ENCODE data around the gene HYLS1.
"Not testable (repeated sequence)": the region's sequence is repeated elsewhere in the genome, so short reads cannot be mapped to it uniquely, and the experiment has no call there.

The HYLS1 gene

DNA sequence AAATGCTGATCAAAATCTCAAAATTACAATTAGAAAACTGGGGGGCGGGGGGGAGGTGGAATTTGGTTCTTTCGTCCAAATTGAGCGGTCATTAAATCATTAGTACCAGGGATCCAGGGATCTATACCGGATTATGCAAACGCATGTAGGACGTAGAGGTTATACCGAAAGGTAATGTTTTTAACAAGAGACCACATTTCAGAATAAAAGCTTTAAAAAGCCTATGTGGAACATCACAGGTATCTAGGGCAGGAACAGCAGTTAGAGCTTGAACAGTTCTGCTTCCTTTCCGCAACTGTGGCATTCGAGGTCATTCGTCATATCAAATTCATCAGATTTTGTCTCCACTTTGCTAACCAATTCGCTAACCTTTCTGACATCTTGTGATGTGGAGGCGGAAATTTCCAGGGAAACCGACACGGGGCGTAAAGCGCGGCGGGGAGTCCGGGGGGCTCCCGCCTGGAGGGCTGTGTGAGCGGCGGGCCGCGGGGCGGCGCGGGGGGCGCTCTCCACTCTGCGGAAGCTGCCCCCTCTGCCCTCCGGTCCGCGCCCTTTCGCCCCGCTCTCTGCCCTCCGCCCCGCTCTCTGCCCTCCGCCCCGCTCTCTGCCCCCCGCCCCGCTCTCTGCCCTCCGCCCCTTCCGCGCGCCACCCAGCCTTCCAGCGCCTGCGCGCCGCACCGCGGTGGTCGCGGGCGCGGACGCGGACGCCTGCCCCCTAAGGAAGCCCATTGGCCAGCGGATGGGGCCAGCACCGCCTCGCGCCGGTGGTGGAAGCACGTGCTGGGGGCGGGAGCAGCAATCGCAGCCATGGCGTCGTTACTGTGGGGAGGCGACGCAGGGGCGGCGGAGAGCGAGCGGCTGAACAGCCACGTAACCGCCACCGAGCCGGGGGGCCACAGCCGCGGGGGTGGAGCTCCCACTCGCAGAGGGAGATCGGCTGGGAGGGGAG lies 16.5 kb downstream of the HYLS1 start, which contains the start of gene DDX25:
TSS of gene DDX25 (plus strand) at position 798 of the 949 bp plus-strand sequence. CDS start at position 808, 10 bp downstream.
- DNase-seq = no peak

DNA sequence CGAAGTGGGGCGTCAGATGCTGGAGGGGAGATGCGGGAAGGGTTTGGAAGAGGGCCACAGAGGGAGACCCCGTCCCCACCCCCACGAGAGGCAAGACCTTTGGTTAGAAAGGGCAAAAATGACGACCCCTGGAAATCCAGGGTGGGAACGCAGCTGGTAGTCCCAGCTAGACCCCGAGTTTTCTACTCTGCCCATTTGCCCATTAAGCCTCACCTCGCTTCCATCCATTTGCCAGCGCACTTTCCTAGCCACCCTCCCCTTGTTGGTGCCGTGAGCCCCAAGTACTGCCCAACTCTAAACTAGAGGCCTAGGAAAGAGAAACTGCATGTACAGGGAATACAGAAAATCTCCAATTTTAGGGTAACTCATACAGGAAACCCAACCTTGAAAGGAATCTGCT lies 17.2 kb downstream of the HYLS1 start:
- no peak for DNase-seq

DNA sequence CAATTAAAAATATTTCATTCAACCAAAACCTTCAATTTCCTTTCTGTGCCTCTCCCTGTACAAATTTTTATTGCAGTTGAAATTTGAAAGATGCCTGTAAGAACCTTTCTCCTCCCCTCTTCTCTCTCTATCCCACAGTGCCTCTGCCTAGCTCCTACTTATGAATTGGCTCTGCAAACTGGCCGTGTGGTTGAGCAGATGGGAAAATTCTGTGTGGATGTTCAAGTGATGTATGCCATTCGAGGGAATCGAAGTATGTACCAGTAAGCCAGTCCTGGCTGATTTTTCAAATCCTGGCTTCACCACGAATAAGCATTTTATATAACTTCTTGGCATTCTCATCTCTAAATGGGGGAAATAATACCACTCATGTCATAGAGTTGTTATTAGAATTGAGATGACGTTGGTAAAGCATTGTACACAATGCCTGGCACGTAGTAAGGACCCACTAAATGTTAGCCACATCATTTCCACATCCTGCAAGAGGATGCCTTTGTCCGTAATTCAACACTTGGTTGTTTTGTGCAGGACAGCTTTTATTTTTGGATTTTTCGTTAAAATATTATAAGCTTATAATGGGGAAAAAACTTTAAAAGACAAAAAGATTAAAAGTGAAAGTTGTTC lies 22.9 kb downstream of the HYLS1 start:
- no peak for DNase-seq

DNA sequence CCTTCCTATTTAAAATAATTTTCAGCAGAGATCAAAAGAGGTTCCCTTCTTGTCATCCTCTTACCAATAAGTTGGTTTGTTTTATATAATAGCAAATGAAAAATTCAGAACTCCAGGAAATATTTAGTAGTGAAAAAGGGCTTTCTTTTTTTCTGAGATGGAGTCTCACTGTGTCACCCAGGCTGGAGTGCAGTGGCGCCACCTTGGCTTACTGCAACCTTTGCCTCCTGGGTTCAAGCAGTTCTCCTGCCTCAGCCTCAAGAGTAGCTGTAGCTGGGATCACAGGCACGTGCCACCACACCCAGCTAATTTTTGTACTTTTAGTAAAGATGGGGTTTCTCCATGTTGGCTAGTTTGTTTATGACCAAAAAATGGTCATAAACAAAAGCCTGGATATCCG lies 27.1 kb downstream of the HYLS1 start:
- DNase-seq = not testable (repeated sequence)

DNA sequence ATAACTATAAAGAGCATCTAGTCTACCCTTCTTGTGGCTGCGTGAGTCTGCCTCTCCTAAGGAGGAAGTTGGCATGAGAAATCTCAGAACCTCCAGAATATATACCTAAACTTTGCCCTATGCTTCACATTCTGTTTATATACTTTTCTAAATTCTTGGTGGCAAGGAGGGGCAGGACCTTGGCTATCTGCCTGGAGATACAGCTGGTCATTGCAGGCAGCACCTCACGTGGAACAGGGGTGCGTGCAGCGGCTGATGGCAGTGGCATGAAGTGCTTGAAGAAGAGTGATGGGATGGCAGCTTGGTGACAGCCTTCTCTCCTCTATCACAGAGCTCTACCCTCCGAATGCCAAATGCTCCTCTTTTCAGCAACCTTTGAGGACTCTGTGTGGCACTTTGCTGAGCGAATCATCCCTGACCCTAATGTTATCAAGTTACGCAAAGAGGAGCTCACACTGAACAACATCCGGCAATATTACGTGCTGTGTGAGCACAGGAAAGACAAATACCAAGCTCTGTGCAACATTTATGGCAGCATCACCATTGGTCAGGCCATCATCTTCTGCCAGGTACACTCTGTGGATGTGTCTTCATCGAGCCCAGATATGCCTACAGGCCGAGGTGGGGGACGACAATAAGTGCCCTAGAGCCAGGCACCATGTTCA lies 29.3 kb downstream of the HYLS1 start:
- DNase-seq = peak; percentile 22

DNA sequence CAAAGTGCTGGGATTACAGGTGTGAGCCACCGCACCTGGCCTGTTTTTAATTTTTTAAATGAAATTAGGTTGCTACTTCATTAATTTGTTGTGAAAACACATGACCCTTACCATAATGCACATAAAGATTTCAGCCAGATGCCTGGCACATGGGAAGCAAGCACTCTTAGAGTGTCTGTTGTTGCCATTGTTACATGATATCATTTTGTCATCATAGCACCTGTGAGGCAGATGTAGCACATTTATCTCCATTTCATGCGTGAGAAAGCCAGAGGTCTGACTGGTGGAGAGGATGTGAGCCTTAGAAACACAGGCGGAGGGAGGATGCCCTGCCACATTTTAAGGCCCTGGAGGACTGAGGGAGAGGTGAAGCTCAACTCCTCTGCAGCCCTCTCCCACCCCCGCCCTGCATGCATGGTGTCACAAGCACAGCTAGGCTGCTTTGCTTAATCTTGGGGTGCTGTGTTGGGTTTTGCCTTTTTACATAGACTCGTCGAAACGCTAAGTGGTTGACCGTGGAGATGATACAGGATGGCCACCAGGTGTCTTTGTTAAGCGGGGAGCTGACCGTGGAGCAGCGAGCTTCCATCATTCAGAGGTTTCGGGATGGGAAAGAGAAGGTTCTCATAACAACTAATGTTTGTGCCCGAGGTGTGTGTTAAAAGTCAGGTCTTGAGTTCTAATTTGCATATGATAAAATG lies 30.8 kb downstream of the HYLS1 start:
- no peak for DNase-seq

DNA sequence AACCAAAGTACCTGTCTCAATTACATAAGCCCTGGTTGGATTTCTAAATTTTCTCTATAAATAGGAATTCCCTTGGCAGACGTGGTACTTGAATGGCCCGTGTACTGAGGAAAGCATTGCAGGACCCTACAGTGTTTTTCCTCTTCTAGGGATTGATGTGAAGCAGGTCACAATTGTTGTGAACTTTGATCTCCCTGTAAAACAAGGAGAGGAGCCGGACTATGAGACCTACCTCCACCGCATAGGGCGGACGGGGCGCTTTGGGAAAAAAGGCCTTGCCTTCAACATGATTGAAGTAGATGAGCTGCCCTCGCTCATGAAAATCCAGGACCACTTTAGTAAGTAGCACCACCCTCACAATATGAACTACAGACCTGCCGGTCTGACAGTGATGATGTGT lies 33.6 kb downstream of the HYLS1 start:
- DNase-seq = no peak

DNA sequence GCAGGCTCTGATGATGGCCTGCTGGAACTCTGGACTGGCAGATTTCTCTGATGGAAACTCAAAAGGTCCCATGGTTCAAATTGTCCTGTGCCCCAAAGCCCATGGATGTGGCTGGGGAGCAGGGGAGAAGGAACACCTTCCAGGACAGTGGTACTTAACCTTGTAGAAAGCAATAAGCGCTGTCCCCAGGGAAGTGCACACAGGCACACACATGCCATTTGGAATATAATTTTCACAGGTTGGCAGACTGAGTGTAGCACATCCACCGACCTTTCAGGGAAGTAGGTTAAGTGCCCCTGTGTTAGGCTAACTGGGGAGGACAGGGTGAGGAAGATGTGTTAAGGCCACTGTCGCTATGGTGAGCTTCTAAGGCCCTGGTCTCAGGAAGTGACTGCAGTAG lies 34.7 kb downstream of the HYLS1 start:
- DNase-seq = no peak

DNA sequence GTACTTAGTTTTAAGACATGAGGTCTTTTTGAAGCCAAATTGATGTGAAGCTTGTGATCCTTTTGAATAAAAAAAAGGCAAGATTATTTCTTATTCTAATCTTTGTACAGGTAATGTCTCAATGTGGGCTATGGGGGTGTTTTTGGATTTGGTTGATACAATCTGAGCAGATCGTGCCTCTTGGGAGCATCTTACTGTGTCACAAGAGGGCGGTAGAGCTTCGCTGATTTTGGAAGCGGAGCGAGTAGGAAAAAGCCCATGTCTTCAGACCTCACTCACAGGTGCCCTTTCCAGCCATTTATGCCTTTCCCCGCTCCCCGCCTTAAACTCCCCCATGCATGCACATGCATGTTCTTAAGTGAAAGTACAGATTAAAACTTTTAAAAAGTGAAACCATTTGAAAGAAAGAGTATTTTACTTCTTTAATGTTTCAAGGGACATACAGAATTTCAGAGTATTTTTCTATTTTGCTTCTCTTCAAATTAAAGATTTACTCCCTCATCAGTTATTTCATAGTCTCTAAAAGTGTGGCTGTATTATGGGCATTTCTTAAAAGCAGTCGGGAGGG lies 35.6 kb downstream of the HYLS1 start:
- peak; percentile 72 to 74 for DNase-seq

DNA sequence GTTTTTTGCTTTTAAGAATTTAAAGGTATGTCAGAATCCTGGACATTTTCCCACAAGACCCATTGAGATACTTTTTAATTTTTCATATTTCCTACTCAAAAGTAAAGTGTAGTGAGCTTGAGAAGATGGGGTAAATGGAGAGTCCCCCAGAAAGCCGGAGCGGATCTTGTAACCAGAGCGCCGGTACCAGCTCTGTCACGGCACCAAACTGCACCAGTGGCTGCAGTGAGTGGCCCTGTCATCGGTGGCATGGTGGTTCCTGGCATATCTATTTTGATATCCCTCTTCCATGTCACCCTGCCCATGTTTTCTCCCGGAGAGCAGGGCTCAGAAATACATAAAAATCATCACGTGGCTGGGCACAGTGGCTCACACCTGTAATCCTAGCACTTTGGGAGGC lies 36.2 kb downstream of the HYLS1 start:
- no peak for DNase-seq

DNA sequence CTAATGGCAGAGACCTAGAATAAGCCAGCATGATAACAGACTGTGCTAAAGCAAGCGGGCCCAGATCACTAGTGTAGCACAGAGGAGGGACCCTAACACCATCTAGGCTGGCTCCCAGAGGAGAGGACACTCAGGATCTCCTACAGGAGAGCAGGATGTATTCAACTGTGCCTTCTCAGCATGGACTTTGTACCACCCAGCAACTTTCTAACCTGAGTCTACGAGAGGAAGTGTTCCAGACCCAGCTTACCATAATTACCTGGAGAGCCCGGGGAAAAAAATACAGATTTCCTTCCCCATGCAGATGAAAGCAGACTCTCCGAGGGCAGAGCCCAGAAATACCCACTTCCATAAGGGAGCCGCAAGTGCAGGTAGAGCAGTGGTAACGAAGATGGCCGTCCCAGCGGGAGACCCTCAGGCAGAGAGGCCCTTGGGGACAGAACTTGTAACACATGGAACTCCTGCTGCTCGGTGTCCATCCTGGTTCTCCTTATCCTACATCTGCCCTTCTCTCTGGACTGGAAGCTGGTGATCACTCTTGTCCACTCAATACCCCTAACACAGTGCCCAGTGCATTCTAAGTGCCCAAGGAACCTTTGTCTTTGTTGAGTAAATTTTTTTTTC lies 37.0 kb downstream of the HYLS1 start:
- DNase-seq = no peak

DNA sequence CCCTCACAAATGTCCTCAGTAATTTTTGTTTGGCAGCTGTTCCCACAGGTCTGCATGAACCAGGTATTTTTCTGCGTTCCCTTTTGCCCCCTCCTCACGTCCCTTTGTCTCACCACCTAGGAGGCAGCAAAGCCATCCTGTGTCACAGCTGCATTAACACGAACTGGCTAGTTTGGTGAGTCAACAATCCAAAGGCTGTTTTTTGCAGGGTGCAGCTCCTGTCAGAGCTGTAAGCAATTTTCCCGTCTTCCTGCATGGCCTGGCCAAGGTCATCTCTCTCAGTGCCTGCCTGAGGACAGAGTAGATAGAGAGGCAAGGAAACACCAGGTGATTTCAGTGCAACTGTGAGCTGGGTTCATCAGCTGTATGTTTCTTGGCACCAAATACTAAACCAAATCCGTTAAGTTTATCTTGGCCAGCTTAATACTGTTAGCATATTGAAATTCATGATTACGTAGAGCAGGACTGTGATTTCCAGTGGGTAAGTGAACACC lies 37.8 kb downstream of the HYLS1 start:
- DNase-seq = peak in 1 of 2 experiments; percentile 33

DNA sequence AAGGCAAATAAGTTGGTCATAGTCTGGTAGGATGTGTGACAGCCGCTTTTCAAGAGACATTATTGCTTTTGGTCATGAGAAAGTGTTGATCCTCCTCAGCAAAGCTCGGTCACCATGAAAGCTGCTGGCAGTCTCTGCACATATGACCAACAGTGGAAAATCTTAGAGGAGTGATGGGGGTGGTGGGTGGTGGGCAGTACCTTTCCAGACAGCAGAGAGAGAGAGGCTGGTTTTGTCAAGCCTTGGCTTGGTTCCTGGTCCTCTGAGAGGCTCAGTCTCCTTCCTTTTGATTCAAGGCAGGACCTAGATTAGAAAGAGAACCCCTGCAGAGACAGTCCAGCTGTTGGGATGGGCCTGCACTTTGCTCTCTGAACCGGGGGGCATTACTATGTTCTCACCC lies 38.3 kb downstream of the HYLS1 start:
- DNase-seq = no peak

DNA sequence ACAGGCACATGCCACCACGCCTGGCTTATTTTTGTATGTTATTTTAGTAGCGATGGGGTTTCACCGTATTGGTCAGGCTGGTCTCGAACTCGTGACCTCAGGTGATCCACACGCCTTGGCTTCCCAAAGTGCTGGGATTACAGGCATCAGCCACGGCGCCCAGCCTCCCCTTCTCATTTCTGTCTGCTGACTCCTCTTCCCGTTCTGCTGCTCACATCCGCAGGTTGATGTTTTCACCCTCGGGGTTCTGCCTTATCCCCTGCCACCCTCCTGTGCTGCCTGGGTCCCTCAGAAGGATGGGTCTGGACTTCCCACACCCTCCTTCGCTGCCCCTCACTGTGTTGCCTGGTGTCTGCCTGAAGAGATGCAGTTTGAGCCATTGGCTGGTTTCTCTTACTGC lies 39.2 kb downstream of the HYLS1 start:
- no peak for DNase-seq

DNA sequence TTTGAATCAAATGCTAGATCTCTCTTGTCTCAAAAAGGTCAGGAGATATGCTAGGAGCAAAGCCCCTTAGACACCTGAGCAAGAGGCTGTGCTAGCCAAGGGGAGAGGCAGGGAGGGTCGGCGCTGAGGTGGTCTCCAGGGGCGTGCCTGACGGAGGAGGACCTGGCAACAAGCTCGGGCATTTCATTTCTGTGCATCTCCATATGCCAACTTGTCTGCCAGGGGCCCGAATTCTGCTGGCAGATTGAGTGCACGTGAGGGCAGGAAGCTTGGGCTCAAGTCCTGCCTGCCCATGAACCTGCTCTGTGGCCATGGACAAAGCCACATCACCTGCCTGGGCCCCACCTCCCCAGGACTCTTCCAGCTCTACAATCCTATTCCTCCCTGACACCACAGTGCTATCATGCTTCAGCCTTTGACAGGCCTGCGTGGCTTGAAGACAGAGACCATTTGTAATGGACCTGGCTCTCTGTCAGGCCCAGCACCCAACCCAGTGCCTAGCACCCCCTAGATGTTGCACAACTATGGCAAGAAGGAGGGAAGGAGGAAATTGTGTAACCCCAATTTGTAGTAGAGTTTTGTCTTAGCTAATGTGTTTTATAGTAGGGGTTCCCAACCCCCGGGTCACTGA lies 42.1 kb downstream of the HYLS1 start:
- DNase-seq = no peak

DNA sequence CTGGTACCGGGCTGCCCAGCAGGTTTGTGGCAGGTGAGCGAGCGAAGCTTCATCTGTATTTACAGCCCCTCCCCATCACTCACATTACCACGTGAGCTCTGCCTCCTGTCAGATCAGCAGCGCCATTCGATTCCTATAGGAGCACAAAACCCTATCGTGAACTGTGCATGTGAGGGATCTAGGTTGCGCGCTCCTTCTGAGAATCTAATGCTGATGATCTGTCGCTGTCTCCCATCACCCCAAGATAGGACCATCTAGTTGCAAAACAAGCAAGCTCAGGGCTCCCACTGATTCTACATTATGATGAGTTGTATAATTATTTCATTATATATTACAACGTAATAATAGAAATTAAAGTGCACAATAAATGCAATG lies 42.6 kb downstream of the HYLS1 start:
- DNase-seq = no peak

DNA sequence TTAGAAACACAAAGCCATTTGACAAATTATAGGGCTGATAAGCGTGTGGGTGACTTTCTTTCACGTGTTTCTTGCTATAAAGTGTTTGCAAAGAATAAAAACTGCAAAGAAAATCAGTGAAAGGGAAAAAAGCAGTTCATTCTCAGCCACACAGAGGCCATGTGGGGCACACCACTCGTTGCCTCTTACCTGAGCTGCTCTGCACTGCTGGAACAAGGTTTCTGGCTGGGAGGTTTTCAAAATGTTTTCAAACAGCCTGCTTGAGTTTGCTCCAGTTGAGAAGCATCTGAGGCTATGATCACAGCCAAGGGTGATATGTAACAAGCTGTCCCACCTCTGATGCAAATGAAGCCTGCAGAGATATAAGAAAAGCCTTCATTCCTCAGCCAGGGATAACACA lies 43.6 kb downstream of the HYLS1 start:
- DNase-seq = no peak

DNA sequence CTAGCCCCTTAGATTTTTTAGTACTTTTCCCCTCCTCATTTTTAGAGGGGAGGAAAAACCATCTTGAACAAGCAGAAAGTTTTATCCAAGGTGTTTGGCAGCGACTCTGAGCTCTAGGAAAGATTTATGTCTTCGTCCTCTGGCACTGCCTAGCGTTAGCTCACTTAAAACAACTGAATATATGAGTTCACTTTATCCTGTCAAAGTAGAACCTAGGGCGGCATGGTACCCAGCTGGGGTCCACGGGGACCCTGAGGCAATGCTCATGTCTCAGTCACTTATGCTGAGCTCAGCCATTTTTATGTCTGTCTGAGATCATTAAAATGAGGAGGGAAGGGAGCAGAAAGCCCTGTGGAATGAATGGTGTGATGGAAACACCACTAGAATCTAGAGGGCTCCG lies 44.2 kb downstream of the HYLS1 start:
- no peak for DNase-seq

DNA sequence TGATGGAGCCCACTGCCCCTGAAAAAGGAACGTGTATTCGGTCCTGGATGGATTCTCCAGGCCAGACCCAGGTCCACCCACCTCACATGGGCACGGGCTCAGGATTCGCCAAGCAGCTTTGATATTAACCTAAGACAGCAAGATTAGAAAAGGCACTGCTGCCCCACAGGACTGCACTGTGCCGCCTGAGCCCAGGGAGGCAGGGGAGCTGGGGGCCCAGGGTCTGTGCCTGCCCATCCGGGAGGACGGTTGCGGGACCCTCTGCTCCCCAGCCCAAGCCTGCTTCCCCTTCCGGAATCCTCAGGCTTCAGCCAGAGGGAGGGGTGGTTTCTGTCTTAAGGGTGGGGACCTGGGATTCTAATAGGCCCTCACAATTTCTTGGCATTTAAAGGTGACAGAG lies 44.8 kb downstream of the HYLS1 start:
- no peak for DNase-seq

DNA sequence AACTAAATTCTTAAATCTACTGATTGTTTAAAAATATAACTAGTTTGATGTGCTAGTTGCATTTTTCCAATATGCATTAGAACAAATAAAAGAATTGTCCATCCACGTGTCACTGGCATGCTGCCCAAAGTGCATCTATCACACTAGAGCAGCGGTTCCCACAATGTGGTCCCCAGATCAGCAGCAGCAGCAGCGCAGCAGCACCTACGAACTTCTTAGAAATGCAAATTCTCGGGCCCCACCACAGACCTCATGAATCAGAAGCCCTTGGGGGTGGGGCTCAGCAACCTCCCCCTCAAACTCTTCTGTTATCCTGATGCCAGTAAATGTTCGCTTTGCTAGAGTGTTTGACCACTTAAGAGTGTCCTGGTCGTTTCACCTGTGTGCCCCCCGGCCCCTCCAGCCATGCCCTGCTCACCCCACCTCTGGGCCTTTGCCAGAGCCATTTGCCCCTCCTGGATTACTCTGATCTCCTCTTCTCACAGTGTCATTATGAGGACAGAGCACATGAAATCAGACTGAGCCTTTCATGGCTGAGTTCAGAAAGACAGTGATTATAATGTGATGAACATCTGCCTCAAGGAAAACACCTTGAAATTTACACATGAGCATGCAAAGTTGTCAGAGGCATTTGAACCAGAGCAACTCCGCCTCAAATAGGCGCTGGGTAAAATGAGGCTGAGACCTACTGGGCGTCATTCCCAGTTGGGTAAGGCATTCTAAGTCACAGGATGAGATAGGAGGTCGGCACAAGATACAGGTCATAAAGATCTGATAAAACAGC lies 45.8 kb downstream of the HYLS1 start:
- no peak for DNase-seq

DNA sequence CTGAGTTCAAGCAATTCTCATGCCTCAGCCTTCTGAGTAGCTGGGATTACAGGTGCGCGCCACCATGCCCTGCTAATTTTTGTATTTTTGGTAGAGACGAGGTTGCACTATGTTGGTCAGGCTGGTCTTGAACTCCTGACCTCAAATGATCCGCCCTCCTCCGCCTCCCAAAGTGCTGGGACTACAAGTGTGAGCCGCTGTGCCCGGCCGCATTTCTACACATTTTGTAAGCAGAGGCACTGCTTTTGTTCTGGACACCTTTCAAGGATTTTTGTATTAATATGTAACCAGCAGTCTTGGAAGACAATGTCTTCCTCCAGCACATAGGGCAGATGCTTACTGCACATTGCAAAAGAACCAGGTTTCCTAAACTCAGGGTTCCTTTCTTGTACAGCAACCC lies 47.0 kb downstream of the HYLS1 start:
- DNase-seq = no peak
